HG02763 (cell line): ENCODE results near the gene ATXN3L.

Experiments
- ATAC-seq: cut with Tn5 transposase; IDR thresholded peaks from one replicate; pipeline ENCODE4 v1.9.1; 2021; ENCODE audit warnings: mild to moderate bottlenecking, moderate library complexity; ENCODE audit not compliant: unreplicated experiment

The ATXN3L gene

DNA sequence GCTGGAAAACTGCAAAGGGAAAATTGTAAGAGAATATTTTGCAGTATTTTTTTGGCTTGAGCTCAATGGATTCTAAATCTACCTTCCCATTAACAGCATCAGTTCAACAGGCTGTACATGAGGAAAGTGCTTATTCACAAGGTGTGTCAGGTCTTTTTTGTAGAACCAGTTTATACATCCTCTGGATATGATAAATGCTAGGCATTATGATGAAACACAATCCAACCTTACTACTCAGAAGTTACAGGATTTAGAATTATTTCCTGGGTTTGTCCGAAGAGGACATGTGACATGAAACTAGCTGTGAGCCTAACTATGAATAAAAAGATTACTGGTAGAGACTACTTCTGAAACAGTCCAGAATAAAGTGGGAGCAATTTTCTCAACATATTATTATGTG, 49.5 kb downstream of the ATXN3L start:
- no peak for ATAC-seq

DNA sequence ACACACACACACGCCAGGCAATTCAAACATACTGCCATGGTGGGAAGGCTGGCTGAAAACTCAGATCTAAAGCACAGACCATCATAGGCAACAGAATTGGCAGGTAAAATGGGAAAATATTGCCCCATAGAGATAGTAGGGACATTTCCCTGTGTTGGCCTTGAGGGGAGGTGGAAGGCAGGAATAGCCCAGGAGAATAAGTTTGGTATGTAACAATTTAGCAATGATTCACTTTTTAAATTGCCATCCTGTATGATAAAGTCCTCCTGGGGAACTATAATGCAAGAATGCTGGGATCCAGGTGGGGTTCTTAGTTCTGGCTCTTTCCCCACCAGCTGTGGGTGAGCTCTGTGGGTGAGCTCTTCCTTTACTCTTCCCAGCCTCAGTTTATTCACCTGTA, 51.0 kb downstream of the ATXN3L start:
- no peak for ATAC-seq
